ENCODE results near the gene USE1.

USE1 gene

GRCh38 chr19:17194608-17195007 is 20.5 kb upstream of the USE1 start:
- no peak for TF ChIP-seq CTCF (IDR thresholded peaks at IDR 0.05; ENCODE audit: borderline replicate concordance, insufficient read depth, low read depth, low read length)
- no peak overlapping the region for H3K4me3 ChIP-seq (ENCODE audit: low read depth, low read length)

GRCh38 chr19:17195106-17195505 is 20.1 kb upstream of the USE1 start:
- no peak for TF ChIP-seq CTCF (IDR thresholded peaks at IDR 0.05; ENCODE audit: borderline replicate concordance, insufficient read depth, low read depth, low read length)
- H3K4me3 ChIP-seq (ENCODE audit: low read depth, low read length) = no peak overlapping the region

GRCh38 chr19:17196610-17197009 is 18.5 kb upstream of the USE1 start:
- TF ChIP-seq CTCF (IDR thresholded peaks at IDR 0.05; ENCODE audit: borderline replicate concordance, insufficient read depth, low read depth, low read length) = no peak
- H3K4me3 ChIP-seq (ENCODE audit: low read depth, low read length) = no peak overlapping the region

GRCh38 chr19:17197666-17198065 is 17.5 kb upstream of the USE1 start:
- TF ChIP-seq CTCF (IDR thresholded peaks at IDR 0.05; ENCODE audit: borderline replicate concordance, insufficient read depth, low read depth, low read length) = no peak
- no peak overlapping the region for H3K4me3 ChIP-seq (ENCODE audit: low read depth, low read length)

GRCh38 chr19:17200408-17201079 is 14.6 kb upstream of the USE1 start:
- H3K4me3 ChIP-seq (ENCODE audit: low read depth, low read length) = no peak overlapping the region
- TF ChIP-seq CTCF (IDR thresholded peaks at IDR 0.05; ENCODE audit: borderline replicate concordance, insufficient read depth, low read depth, low read length) = no peak

GRCh38 chr19:17202249-17202648 is 12.9 kb upstream of the USE1 start:
- no peak for TF ChIP-seq CTCF (IDR thresholded peaks at IDR 0.05; ENCODE audit: borderline replicate concordance, insufficient read depth, low read depth, low read length)

GRCh38 chr19:17202713-17203112 is 12.4 kb upstream of the USE1 start:
- no peak for TF ChIP-seq CTCF (IDR thresholded peaks at IDR 0.05; ENCODE audit: borderline replicate concordance, insufficient read depth, low read depth, low read length)
- no peak overlapping the region for H3K4me3 ChIP-seq (ENCODE audit: low read depth, low read length)

More at GRCh38 chr19:17202249-17202648, 12.9 kb upstream of the USE1 start:
- H3K4me3 ChIP-seq (ENCODE audit: low read depth, low read length) = no peak overlapping the region

Measured in GM12875 (cell line).